GM12878 (cell line): Measurements from ENCODE around the gene AP2A2.

Source experiments
- ETV6 ChIP-seq, 2 experiments: fragments of 450-650 bp in 1 of 2; IDR thresholded peaks in 1 of 2; conservative IDR thresholded peaks in 1 of 2; 2 replicates each; pipeline ENCODE4 v1.6.1; 2014; ENCODE audit warnings: antibody characterized with exemption in 1 of 2, borderline replicate concordance in 1 of 2, low read depth in 1 of 2, mild to moderate bottlenecking in 1 of 2, moderate library complexity in 1 of 2
- TF ChIP-seq, protein P1 (sequence below), 3 experiments: IDR thresholded peaks in 2 of 3; conservative IDR thresholded peaks in 1 of 3; 2 replicates each; pipeline ENCODE4 v1.5.1; 2011; ENCODE audit warnings: low read depth in 3 of 3, low read length in 3 of 3, mild to moderate bottlenecking in 3 of 3, control low read depth in 2 of 3, moderate library complexity in 2 of 3, inconsistent platforms in 1 of 3, mixed read lengths in 1 of 3; ENCODE audit not compliant: control insufficient read depth in 2 of 3, insufficient read depth in 1 of 3; ENCODE audit errors: extremely low read depth in 1 of 3

DNA sequence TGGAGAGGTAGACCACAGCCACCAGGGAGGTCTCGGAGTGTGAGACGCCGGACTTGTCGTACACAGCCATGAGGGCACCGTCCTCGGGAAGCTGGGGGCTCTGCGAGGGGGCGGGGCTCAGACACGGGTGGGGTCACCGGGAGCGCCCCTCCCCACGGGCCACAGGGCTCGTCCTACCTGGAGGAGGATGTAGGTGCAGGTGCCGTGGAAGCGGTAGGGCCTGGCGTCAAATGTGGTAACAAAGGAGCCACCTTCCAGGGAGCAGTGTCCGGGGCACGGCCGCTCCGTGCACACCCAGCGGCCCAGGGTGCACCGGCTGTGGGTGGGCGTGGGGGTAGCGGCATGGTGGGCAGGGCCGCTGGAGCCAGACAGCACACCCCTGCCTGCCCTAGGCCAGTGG, 103.4 kb downstream of the AP2A2 start:
- TF ChIP-seq, protein P1, sequence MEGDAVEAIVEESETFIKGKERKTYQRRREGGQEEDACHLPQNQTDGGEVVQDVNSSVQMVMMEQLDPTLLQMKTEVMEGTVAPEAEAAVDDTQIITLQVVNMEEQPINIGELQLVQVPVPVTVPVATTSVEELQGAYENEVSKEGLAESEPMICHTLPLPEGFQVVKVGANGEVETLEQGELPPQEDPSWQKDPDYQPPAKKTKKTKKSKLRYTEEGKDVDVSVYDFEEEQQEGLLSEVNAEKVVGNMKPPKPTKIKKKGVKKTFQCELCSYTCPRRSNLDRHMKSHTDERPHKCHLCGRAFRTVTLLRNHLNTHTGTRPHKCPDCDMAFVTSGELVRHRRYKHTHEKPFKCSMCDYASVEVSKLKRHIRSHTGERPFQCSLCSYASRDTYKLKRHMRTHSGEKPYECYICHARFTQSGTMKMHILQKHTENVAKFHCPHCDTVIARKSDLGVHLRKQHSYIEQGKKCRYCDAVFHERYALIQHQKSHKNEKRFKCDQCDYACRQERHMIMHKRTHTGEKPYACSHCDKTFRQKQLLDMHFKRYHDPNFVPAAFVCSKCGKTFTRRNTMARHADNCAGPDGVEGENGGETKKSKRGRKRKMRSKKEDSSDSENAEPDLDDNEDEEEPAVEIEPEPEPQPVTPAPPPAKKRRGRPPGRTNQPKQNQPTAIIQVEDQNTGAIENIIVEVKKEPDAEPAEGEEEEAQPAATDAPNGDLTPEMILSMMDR (IDR thresholded peaks at IDR 0.05 in 2 of 3, conservative IDR thresholded peaks at IDR 0.05 in 1 of 3; ENCODE audit: control insufficient read depth in 2 of 3, extremely low read depth in 1 of 3, insufficient read depth in 1 of 3, low read depth in 3 of 3, low read length in 3 of 3) = no peak
- no peak for TF ChIP-seq ETV6 (conservative IDR thresholded peaks at IDR 0.05 in 1 of 2, IDR thresholded peaks at IDR 0.05 in 1 of 2; ENCODE audit: borderline replicate concordance in 1 of 2, low read depth in 1 of 2)
